Spleen (tissue), 11 donors: ENCODE data around the gene ADM. TPM values are rescaled to one million over a fixed set of nuclear protein-coding genes. Genes with fewer than 3 reads are reported as not detected.

Source experiments
- DNase-seq: peaks from one replicate; pipeline ENCODE4 v3.0.0-alpha.2; 2020
- H3K27ac ChIP-seq, 8 donors: fragments of 200-600 bp; sonication (generic) in 7 of 8; 1 replicate in 4 of 8; 2 replicates in 4 of 8; pipeline versions ENCODE4 v1.5.0 to v1.8.0; 2016 to 2021; ENCODE audit warnings: inconsistent platforms in 4 of 8, mild to moderate bottlenecking in 4 of 8, moderate library complexity in 1 of 8
- H3K27me3 ChIP-seq, 7 donors: fragments of 200-600 bp; sonication (generic) in 6 of 7; replicated peaks in 1 of 7; 1 replicate in 4 of 7; 2 replicates in 3 of 7; pipeline versions ENCODE4 v1.5.0 to v1.8.0; 2016 to 2021; ENCODE audit warnings: inconsistent platforms in 3 of 7, mild to moderate bottlenecking in 1 of 7
- H3K36me3 ChIP-seq, 6 donors: fragments of 200-600 bp; sonication (generic) in 5 of 6; 1 replicate in 4 of 6; 2 replicates in 2 of 6; pipeline versions ENCODE4 v1.5.0 to v1.8.0; 2016 to 2021; ENCODE audit warnings: inconsistent platforms in 2 of 6
- H3K4me1 ChIP-seq, 6 donors: fragments of 200-600 bp; sonication (generic) in 5 of 6; 1 replicate in 3 of 6; 2 replicates in 3 of 6; pipeline versions ENCODE4 v1.5.0 to v1.8.0; 2016 to 2021; ENCODE audit warnings: inconsistent platforms in 3 of 6
- H3K4me3 ChIP-seq, 8 donors: fragments of 200-600 bp; sonication (generic) in 7 of 8; 1 replicate in 4 of 8; 2 replicates in 4 of 8; pipeline versions ENCODE4 v1.5.0 to v1.8.0; 2016 to 2021; ENCODE audit warnings: inconsistent platforms in 4 of 8, mild to moderate bottlenecking in 4 of 8, moderate library complexity in 2 of 8
- H3K9me3 ChIP-seq, 8 donors: fragments of 200-600 bp; sonication (generic) in 7 of 8; 1 replicate in 4 of 8; 2 replicates in 4 of 8; pipeline versions ENCODE4 v1.5.0 to v1.8.0; 2016 to 2021; ENCODE audit warnings: inconsistent platforms in 4 of 8
- POLR2A ChIP-seq, 3 donors: fragments of 450-650 bp; IDR thresholded peaks; one replicate each; pipeline ENCODE4 v1.5.1; 2017; ENCODE audit warnings: antibody characterized with exemption in 3 of 3, mild to moderate bottlenecking in 1 of 3
- POLR2AphosphoS5 ChIP-seq, 3 donors: sonication (generic); formaldehyde crosslinking; IDR thresholded peaks; one replicate each; pipeline ENCODE4 v1.5.1; 2017; ENCODE audit warnings: antibody characterized with exemption in 3 of 3
- WGBS, 5 donors: extraction: QIAGEN DNeasy Blood & Tissue Kit in 3 of 5; methylation state at CpG; one replicate each; pipeline versions ENCODE4 v1.1.5 to v1.1.7; 2013 to 2018; 5-methylcytosine and 5-hydroxymethylcytosine counted together
- intact Hi-C: fragments of 100-400 bp; cut with DNase I; formaldehyde crosslinking; loops from one replicate; pipeline ENCODE4 v1.15.0; 2023; ENCODE audit warnings: low total_unique reads
- polyA plus RNA-seq, 3 donors: library from polyadenylated mRNA; stranded (reverse); fragments of 200-250 nt; gene quantifications; one replicate each; pipeline ENCODE4 v1.2.1, GENCODE V29; 2013
- total RNA-seq, 7 donors: library from RNA; depleted of rRNA in 3 of 7; stranded (reverse); fragments of >200 nt in 3 of 7; fragmentation: NEBNext Ultra II Directional in 4 of 7; extraction: Animal tissue kit (Norgen Biotek cat#: 25700) in 4 of 7; gene quantifications; one replicate each; pipeline versions ENCODE4 v1.1.0 to v1.2.1, GENCODE V29; 2016 to 2021
- TF ChIP-seq, protein P1 (sequence below), 11 experiments: fragments of 200-600 bp in 7 of 11; fragments of 450-650 bp in 4 of 11; sonication (generic) in 4 of 11; IDR thresholded peaks in 8 of 11; conservative IDR thresholded peaks in 3 of 11; 1 replicate in 7 of 11; 2 replicates in 4 of 11; pipeline versions ENCODE4 v1.4.0 to v1.8.0; 2016 to 2021; ENCODE audit warnings: antibody characterized with exemption in 11 of 11, inconsistent platforms in 4 of 11, mild to moderate bottlenecking in 1 of 11
- donor health status: healthy with polysubstance abuse.
- donor health status: DM: no; HTN: no; CAD: no; lungs with moderate emphysema.
- donor health status: DM: no; HTN: no; CAD: no.
- donor health status: Bipolar disorder and iron deficiency.
- donor health status: healthy.
- donor health status: DM: no; HTN: no; CAD: no.
- donor health status: DM: yes; HTN: yes; CAD: no.

The ADM gene
- total and polyA plus RNA-seq, 10 donors, result 5.2 to 88.0 (median 34.6) TPM

GRCh38 chr11:10275714-10276113, 29.2 kb upstream of the ADM start:
- no peak for DNase-seq
- no peaks in the 10 kb centered on the region for H3K9me3 ChIP-seq
- no peak overlapping the region for H3K4me3 ChIP-seq
- H3K27me3 ChIP-seq, result no peaks in the 10 kb centered on the region
- intact Hi-C loops, result no loop called here
- peaks cover 0 to 20% (median 0%) of the 10 kb centered on the region in 6 donors for H3K4me1 ChIP-seq
- TF ChIP-seq, protein P1, sequence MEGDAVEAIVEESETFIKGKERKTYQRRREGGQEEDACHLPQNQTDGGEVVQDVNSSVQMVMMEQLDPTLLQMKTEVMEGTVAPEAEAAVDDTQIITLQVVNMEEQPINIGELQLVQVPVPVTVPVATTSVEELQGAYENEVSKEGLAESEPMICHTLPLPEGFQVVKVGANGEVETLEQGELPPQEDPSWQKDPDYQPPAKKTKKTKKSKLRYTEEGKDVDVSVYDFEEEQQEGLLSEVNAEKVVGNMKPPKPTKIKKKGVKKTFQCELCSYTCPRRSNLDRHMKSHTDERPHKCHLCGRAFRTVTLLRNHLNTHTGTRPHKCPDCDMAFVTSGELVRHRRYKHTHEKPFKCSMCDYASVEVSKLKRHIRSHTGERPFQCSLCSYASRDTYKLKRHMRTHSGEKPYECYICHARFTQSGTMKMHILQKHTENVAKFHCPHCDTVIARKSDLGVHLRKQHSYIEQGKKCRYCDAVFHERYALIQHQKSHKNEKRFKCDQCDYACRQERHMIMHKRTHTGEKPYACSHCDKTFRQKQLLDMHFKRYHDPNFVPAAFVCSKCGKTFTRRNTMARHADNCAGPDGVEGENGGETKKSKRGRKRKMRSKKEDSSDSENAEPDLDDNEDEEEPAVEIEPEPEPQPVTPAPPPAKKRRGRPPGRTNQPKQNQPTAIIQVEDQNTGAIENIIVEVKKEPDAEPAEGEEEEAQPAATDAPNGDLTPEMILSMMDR (IDR thresholded peaks at IDR 0.05 in 8 of 11, conservative IDR thresholded peaks at IDR 0.05 in 3 of 11), result no peak
- no peak for TF ChIP-seq POLR2AphosphoS5 (IDR thresholded peaks at IDR 0.05)
- TF ChIP-seq POLR2A (IDR thresholded peaks at IDR 0.05), result no peak
- no peaks in the 10 kb centered on the region for H3K36me3 ChIP-seq
- H3K27ac ChIP-seq, result no peak overlapping the region

DNA sequence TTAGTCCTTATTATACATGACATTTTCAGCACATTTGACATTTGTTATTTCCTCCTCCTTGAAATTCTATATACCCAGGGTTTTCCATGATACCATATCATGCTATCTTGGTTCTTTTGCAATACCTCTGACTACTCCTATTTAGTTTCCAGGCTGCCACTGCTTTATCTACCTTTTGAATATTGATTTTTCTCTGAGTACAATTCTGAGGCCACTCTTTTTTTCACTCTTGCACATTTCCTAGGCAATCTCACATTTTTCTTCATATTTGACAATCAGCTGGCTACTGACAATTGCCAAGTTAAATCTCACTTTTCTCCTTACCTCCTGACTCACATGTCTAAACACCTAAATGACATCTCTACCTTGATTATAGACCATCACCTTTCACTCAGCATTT, 22.8 kb upstream of the ADM start:
- Histone ChIP-seq H3K36me3 (no peaks in the 10 kb centered on the region), H3K27ac (no peak overlapping the region), H3K27me3 (no peaks in the 10 kb centered on the region), H3K9me3 (no peaks in the 10 kb centered on the region), H3K4me3 (no peak overlapping the region), H3K4me1 (peaks cover 0 to 32% (median 16%) of the 10 kb centered on the region in 6 donors)
- TF ChIP-seq POLR2A (IDR thresholded peaks at IDR 0.05) (no peak), POLR2AphosphoS5 (IDR thresholded peaks at IDR 0.05) (no peak)
- TF ChIP-seq, protein P1 (IDR thresholded peaks at IDR 0.05 in 8 of 11, conservative IDR thresholded peaks at IDR 0.05 in 3 of 11), result no peak
- intact Hi-C loops, result no loop called here
- no peak for DNase-seq

GRCh38 chr11:10283991-10284390, 20.9 kb upstream of the ADM start:
- H3K27me3 ChIP-seq, result no peaks in the 10 kb centered on the region
- no peak overlapping the region for H3K4me3 ChIP-seq
- no peaks in the 10 kb centered on the region for H3K9me3 ChIP-seq
- H3K36me3 ChIP-seq, result peaks cover 0 to 14% (median 0%) of the 10 kb centered on the region in 6 donors
- DNase-seq, result no peak
- TF ChIP-seq POLR2AphosphoS5 (IDR thresholded peaks at IDR 0.05), result no peak
- TF ChIP-seq, protein P1 (IDR thresholded peaks at IDR 0.05 in 8 of 11, conservative IDR thresholded peaks at IDR 0.05 in 3 of 11), result no peak
- TF ChIP-seq POLR2A (IDR thresholded peaks at IDR 0.05), result no peak
- intact Hi-C loops, result no loop called here
- peak overlapping the region in 1 of 8 donors; percentile 84 for H3K27ac ChIP-seq
- peaks cover 0 to 51% (median 26%) of the 10 kb centered on the region in 6 donors for H3K4me1 ChIP-seq
- WGBS, 5 donors, result 41 to 79% (median 61%) methylated on average over 1 of the region's 1 CpG

DNA sequence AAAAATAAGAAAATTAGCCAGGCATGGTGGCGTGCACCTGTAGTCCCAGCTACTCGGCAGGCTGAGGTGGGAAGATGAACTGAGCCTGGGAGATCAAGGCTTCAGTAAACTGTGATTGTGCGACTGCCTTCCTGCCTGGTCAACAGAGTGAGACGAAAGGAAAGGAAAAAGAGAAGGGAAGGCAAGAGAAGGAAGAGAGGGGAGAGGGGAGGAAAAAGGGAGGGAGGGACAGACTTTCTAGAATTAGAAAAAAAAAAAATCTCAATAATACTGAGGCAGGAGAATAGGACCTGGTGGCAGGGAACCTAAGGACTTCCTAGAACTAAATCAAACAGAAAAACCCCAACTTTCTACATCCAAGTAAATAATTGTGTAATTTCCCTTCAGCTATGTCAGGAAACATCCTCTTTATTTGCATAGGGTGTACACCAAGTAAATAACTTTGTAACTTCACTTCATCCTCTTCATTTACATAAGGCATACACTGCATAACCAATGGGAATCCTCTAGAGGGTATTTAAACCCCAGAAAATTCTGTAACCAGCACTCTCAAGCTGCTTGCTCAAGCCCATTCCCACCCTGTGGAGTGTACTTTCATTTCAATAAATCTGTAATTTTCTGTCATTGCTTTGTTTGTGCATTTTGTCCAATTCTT, 19.6 kb upstream of the ADM start:
- H3K4me1 ChIP-seq, result peaks cover 0 to 63% (median 37%) of the 10 kb centered on the region in 6 donors
- WGBS, 5 donors, result 58 to 76% (median 64%) methylated on average over 4 of the region's 4 CpGs
- H3K27ac ChIP-seq, result peak overlapping the region in 6 of 8 donors; percentile 23 to 84 (median 68)
- no peak for DNase-seq
- intact Hi-C loops, result no loop called here
- H3K9me3 ChIP-seq, result no peaks in the 10 kb centered on the region
- peaks cover 0 to 14% (median 0%) of the 10 kb centered on the region in 6 donors for H3K36me3 ChIP-seq
- H3K27me3 ChIP-seq, result no peaks in the 10 kb centered on the region
- H3K4me3 ChIP-seq, result no peak overlapping the region
- TF ChIP-seq POLR2A (IDR thresholded peaks at IDR 0.05), result no peak
- TF ChIP-seq, protein P1 (IDR thresholded peaks at IDR 0.05 in 8 of 11, conservative IDR thresholded peaks at IDR 0.05 in 3 of 11), result peak in 2 of 11 experiments; percentile 9 to 15
- peak in 1 of 3 donors; percentile 51 for TF ChIP-seq POLR2AphosphoS5 (IDR thresholded peaks at IDR 0.05)
